GM18951 (cell line): ENCODE data around the gene QPCT.

ENCODE experiments used
- POLR2A ChIP-seq: IDR thresholded peaks from 4 replicates; pipeline ENCODE4 v1.6.1; 2011; ENCODE audit warnings: mild to moderate bottlenecking; ENCODE audit not compliant: insufficient read length, insufficient read depth; ENCODE audit errors: extremely low read depth
- in situ Hi-C: fragments of 300-500 bp; cut with MboI; formaldehyde crosslinking; loops from one replicate; pipeline ENCODE4 v1.12.0; 2022; ENCODE audit warnings: low sequenced_read_pairs, mixed read lengths, inconsistent platforms; ENCODE audit not compliant: unreplicated experiment

The QPCT gene

GRCh38 chr2:37396890-37397565 lies 52.6 kb downstream of the QPCT start:
- in situ Hi-C loops, result no loop called here
- TF ChIP-seq POLR2A, result no peak

- in situ Hi-C loops, result no loop called here
- TF ChIP-seq POLR2A, result no peak
Measured at GRCh38 chr2:37398990-37399389, 54.6 kb downstream of the QPCT start.

GRCh38 chr2:37400041-37400440 lies 55.6 kb downstream of the QPCT start:
- in situ Hi-C loops, result no loop called here
- no peak for TF ChIP-seq POLR2A

- in situ Hi-C loops, result no loop called here
- no peak for TF ChIP-seq POLR2A
Measured at GRCh38 chr2:37402636-37403035, 58.2 kb downstream of the QPCT start.

- in situ Hi-C loops, result no loop called here
- no peak for TF ChIP-seq POLR2A
Measured at GRCh38 chr2:37405781-37406180, 61.4 kb downstream of the QPCT start.

- in situ Hi-C loops, result loop anchor here (5.0 to 10.0 kb wide), 4 partner anchors 133 to 475 kb away; no protein-coding TSS in a partner anchor
- no peak for TF ChIP-seq POLR2A
Measured at GRCh38 chr2:37412231-37412630, 67.8 kb downstream of the QPCT start.

GRCh38 chr2:37413911-37414469 lies 69.6 kb downstream of the QPCT start:
- in situ Hi-C loops, result loop anchor here (5.0 to 10.0 kb wide), 4 partner anchors 131 to 473 kb away; no protein-coding TSS in a partner anchor

GRCh38 chr2:37414470-37414949 lies 70.1 kb downstream of the QPCT start:
- in situ Hi-C loops, result loop anchor here (5.0 to 10.0 kb wide), 4 partner anchors 130 to 473 kb away; no protein-coding TSS in a partner anchor
- TF ChIP-seq POLR2A, result no peak

- in situ Hi-C loops, result loop anchor here (10.0 kb wide), 3 partner anchors 130 to 420 kb away; no protein-coding TSS in a partner anchor
- TF ChIP-seq POLR2A, result no peak
Measured at GRCh38 chr2:37415128-37415820, 70.8 kb downstream of the QPCT start.

GRCh38 chr2:37417321-37417720 lies 72.9 kb downstream of the QPCT start:
- TF ChIP-seq POLR2A, result no peak
- in situ Hi-C loops, result loop anchor here (10.0 kb wide), 3 partner anchors 127 to 417 kb away; no protein-coding TSS in a partner anchor

GRCh38 chr2:37418956-37419355 lies 74.5 kb downstream of the QPCT start:
- no peak for TF ChIP-seq POLR2A
- in situ Hi-C loops, result loop anchor here (10.0 kb wide), 3 partner anchors 126 to 416 kb away; no protein-coding TSS in a partner anchor

- no peak for TF ChIP-seq POLR2A
- in situ Hi-C loops, result no loop called here
Measured at GRCh38 chr2:37421686-37422085, 77.3 kb downstream of the QPCT start.

GRCh38 chr2:37422816-37423215 lies 78.4 kb downstream of the QPCT start:
- in situ Hi-C loops, result no loop called here
- TF ChIP-seq POLR2A, result no peak
